Measurements from ENCODE around the gene NTN1.

GRCh38 chr17:9178319-9178718 lies 157.0 kb downstream of the NTN1 start:
- TF ChIP-seq CTCF (IDR thresholded peaks at IDR 0.05) (no peak), POLR2A (IDR thresholded peaks at IDR 0.05) (no peak)

All from adrenal gland (tissue), 5 donors.